Activated CD4-positive, CD25-positive, alpha-beta regulatory T cell (primary cell): ENCODE measurements around the gene LAMB3.

Experiments
- DNase-seq, 4 experiments: peaks; one replicate each; lab custom pipeline; 2025; lab: John Stamatoyannopoulos, UW

LAMB3 gene

DNA sequence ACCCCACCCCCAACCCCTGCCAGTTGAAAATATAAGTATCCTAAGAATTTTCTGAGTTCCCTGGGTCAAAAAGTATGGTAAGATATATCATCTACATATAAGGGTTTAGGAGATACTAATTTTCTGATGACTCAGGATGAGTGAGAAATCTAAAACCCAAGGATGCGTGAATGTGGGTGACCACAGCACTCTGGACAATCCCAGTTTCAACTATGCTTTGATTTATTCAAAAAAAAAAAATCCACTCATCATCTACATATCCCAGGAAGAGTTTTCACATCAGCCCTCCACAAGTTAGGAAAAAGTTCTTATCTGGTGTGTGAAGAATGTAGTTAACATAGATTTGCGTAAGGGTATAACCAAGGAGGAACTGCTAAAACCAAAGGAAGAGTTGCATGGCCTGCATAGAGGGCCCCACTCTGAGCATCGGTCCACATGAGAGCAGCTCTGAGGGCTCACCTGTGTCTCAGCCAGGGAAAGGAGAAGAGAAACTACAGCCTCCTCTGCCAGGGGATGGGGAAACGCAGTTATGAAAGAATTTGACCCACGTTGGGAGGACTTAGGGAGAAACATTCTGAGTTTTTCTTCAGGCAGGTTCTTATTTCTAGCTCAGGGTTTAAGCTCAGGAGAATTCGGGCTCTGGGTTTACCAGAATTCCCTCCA, 18.8 kb downstream of the LAMB3 start:
- DNase-seq, result no peak

DNA sequence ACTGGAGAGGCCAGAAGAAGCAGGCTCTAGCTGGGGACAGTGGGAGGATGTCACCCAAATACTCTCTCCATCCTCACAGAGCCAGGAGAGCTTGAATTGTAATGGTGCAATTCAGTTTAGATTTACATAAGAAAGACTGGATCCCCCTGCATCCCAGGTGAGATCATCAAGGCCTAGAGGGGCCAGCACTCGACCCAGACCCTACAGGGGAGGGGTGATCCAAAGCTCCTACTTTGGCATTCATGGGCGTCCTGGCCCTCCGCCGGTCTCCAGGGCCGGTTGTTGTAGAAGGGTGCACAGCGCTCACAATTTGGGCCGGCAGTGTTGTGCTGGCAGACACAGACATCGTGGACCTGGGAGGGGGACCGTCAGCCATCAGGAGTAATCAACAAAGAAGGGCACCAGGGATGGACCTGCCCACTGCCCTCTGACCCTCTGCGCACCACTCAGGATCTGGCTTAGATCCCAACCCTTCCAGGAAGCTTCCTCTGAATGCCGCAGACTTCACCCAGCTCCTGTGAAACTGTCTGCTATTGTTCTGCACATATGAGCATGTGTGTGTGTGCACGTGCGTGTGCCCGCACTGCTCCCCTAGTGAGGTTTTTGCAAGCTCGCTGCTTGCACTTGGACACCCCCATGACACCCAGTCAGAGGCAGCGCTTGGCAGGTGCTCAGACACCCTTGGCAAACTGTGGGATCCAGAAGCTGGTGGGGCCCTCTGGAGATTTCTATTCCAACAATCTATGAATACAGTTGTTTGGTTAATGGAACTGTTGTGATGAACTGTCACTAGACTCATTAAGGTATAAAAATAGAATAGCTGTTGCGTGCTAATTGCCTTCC, 21.6 kb downstream of the LAMB3 start:
- no peak for DNase-seq

DNA sequence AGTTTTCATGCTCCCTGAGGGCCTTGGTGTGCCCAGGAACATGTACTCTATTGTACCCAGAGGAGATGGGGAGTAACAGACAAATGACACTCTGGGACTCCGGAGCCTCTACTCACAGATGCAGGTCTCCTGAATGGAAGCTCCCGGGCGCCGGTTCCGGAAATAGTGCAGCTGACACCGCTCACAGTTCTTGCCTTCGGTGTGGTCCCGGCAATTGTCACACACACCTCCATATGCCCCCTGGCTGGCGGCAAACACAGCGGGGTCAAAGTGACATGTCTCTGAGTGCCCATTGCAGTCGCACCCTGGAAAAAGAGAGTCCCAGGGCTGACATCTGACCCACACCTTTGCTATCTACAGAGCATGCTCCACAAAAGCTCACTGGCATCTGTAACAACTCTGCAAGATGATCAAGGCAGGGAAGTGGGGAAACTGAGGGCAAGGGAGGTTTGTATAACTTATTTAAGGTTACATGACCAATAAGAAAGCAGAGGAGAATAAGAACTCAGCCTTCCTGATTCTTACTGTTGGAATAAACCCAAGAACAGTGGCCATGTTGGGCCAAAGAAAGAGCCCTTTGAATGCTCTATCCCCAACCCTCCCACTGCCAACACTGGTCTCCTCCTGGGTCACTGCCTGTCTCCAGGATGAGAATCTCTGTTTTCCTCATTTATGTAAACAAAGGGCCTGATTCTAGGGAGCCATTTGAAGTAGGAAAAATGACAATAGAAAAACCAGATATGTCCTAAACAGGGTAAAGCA, 22.4 kb downstream of the LAMB3 start:
- no peak for DNase-seq

DNA sequence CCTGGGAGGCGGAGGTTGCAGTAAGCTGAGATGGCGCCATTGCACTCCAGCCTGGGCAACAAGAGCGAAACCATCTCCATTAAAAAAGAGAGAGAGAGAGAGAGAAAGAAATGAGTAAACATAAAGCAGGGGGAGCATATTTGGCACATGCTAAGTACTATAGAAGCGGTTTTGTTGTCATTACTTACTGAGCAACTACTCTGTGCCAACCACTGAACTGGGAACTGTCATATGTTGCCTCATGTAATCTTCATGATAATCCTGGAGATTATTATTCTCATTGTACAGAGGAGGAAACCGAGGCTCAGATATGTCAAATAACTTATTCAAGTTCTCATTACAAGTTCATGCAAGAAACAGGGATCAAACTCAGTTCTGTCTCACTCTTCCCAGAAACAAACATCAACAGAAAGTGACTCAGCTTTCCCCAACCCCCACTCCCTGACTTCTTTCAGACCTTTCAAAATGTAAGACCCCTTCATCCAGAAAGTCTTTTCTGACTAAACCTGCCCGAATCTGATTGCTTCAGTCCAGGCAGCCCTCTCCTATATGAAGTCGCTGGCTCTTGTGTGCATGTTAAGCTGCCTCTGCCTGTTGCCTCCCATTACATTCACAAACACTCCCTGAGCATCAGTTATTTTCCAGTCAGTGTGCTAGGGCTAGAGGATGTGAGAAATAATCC, 23.5 kb downstream of the LAMB3 start:
- no peak for DNase-seq

DNA sequence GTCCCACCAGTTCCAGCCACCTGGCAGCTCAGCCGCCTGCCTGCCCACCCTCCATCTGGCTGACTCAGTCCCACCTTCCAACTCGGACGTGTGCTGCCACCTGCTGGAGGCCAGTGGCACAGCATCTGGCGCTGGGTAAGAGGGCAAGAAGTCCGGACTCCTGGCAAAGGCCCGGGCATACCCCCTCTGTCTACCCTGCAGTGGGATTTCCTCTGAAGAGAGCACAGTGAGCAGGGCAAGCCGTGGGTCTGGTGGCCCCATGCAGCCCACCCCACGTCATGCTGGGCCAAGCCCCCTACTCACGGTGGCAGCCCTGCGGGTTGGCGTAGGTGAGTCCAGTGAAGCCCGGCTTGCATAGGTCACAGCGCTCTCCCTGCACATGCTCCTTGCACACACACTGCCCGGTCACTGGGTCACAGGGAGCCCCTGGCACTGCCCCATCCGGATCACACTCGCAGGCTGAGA, 24.5 kb downstream of the LAMB3 start:
- DNase-seq, result peak; percentile 23 to 71 (median 54)

DNA sequence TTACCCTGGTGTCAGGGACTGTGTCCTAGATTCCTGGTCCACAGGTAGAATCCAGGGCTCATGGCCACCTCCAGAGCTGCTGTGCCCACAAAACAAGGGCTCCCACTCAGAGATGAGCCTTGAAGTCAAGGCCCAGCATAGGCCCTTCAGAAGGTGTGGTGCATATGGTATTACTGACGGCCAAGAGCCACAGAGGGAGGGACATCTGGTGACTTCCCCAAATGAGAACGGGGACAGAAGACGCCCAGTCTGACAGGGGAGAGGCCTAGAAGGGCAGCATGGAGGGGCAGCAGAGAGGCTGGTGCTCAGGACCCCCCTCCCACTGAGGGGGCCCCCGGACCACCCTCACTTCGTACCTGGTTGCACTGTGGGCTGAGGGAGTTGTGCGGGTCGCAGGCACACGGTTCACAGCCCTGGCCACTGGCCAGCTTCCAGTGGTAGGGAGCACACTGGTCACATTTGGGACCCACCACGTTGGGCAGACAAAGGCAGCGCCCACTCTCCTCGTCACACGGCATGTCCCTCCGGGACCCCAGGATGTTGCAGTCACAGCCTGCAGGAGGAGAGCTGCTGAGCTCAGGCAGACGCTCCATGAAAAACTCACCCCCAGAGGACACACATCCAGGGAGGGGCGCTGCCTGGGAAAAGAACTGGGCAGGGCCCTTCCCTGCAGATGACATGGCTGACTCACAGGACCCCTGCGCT, 25.0 kb downstream of the LAMB3 start:
- DNase-seq, result no peak

DNA sequence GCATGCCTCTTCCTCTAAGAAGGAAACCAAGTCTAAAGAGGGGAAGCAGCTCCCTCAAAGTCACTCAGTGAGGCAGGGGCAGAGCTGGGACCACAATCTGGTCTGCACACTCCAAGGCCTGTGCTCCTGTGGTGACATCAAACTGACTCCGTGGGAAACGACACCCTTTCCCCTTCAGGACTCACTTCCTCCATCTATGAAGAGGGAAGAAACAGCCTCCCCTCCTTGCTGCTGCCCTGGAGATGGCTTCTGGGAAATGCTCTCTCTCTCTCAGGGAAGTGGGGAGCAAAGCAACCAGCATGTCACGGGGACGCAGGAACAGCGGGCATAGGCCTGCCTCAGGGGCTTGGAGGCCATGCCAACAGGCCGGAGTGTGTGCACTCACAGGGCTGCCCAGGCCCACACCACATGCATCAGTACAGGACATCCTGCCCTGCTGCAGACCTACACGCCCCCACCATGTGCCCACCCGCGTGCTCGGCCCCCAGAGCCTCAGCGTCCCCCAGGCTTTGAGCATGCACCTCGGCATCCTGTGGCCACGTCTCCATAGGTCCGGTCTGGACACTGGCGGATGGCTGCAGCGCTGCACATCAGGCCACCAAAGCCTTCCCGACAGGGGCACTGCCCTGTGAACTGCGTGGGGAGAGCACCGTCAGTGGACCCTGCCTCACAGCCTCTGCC, 25.7 kb downstream of the LAMB3 start:
- DNase-seq, result no peak

DNA sequence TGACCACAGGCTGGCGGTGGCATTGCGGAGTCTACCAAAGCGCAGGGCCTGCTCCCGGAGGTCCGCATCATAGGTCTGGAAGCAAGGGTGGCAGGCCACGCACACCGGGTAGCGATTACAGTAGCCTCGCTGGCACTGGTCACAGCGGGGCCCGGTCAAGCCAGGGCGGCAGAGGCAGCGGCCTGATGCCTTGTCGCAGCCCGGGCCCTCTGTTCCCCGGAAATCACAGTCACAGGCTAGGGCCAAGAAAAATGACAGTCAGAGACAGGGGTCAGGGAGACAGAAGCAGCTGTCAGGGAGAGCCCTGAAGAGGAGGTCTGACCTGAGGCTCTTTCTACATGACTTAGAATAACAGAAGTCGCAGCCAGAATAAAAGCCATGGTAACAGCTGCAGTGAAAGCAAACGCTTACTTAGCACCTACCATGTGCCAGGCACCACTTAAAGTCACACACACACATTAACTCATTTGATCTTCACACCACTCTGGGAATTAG, 26.4 kb downstream of the LAMB3 start:
- DNase-seq, result no peak

DNA sequence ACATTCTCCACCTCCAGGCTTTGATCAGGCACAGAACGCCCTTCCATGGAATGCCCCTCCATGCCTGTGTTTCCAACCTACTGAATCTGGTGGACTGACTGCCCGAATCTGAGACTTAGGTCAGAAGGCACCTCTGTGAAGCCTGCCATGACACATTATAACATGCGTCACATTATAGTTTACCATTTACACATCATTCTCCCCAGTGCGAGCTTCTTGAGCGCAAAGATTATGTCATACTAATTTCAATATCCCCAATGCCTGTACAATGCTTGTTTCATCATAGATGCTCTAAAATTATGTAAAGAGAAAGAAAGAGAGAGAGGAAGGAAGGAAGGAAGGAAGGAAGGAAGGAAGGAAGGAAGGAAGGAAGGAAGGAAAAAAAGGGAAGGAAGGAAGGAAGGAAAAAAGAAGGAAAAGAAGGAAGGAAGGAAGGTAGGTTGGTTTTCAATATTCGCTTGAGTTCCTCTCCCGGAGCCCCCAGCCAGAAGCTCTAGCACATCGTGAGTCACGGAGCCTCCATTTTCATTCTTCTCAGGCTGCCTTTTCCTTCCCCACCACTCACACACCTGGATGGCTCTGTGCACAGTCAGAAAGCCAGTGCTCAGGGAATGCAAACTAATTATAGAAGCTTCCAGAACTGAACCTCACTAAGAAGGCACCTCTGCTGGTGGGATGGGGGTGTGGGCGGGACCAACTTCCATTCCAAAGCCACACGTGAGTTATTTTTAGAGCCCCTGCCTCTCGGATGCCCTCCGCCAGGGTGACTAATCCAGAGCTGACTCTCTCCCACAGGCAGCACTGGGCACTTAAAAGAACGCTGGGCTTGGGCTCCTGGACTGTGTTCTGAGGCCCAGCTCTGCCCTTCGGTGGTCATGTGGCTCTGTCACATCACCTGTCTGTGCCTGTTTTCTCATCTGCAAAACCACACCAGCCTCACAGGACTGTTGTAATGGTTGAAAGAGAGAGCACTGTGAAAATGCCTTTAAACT, 27.4 kb downstream of the LAMB3 start:
- no peak for DNase-seq

DNA sequence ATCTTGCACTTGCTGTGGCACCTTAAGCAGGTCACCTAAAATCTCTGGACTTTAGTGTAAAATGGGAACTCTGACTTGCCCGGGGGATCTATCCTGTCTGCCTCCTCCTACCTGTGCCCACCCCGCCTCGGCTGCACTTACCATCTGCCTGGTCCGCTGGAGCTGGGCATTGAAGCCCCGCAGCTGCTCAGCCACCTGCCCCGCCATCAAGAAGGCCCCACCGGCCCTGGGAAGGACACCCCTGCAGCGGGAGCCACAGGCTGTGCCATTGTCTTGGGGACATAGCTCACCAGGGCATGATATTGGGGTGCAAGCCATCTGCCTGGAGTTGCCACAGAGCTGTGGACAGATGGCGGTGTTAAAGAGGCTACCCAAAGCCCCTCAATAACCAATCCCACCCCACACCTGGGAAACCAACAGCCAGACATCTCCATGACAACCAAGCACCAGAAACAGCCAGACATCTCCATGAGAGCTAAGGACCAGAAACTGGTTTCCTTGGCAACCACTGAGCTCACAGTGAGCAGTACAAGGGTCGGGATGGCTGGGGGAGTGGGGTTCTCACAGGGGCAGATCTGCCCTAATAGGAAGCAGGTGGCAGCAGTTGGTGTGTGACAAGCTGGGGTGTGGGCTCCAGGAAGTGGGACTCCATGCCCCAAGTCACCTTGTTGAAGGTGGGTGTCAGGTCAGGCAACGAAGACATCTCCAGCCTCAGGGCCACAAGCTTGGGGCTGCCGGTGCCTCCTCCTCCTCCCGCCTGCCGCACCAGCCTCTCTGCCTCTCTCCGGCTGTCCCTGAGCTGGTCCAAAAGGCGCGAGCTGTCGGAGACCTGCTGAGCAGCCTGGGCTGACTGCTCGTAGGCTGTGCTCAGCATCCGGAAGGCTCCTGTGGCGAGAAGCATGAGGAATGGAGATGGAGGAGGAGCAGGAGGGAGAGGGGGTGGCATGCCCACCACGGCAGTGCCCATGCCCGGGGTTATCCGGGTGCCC, 29.1 kb downstream of the LAMB3 start:
- no peak for DNase-seq

DNA sequence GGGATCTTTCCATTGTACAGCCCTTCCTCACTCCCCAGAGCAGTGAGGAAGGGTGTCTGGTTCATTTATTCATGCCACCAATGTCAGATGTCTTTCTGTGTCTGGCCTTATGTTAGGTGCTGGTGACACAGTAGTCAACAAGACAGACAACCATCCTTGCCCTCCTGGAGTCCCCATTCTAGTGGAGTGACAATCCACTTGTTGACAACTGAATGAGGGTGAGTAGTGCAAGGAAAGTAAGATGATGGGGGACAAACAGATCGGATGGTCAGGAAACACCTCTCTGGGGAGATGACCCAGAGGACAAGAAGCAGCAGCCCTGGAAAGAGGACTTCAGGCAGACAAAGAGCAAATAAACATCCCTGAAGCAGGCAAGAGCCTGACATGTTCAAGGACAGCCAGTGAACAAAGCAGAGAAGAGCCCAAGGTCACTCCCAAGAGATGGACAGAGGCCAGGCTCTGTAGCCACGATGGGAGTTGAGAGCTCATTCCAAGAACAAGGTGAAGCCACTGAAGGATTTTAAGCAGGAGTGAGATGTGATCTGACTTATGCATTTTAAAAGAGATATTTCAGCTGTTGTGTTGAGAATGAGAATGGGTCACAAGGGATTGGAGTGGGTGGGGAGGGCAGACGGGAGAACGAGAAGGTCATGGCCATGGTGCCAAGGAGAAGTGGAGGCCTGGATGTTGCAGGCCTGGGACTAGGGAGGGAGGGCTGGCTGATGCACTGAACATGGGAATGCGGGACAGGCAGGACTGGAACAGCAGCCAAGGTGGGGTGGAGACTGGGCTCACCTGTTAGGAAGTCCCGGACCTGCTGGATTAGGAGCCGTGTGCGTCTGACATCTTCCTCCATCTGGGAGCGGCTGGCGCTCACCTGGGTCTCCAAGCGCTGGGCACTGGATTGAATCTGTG, 30.2 kb downstream of the LAMB3 start:
- no peak for DNase-seq

DNA sequence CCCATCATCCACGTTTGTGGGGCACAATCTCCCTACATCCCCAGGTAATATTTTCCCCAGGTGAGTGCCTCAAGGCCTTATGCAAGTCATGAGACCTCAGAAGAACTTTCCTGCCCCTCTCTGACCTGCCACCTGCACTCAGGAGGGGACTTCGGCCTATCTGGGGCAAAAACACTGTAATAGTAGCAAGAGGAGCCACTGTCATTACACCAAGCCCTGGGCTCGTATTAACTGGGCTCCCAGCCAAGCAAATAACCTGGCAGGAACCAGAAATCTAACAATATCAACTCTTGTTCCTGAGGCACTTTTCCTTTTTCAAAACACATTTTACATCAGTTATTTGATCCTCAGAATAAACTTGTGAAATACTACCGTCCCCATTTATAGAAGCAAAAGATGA, 30.9 kb downstream of the LAMB3 start:
- DNase-seq, result no peak

DNA sequence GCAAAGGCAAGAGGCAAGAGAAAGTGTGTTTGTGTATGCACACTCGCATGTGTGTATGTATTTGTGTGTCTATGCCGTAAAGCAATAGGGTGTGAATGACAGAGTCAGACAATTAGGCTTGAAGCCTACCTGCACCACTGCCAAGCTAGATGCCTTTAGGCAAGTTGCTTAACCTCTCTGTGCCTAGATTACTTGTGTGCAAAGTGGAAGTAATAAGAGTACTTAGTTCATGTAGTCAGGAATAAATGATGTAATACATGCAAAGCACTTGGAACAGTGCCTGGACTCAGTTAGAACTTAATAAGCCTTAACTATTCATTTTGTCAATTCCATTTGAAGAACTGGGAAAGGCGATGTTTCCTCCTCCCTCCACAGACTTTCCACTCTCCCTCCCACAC, 31.7 kb downstream of the LAMB3 start:
- no peak for DNase-seq

DNA sequence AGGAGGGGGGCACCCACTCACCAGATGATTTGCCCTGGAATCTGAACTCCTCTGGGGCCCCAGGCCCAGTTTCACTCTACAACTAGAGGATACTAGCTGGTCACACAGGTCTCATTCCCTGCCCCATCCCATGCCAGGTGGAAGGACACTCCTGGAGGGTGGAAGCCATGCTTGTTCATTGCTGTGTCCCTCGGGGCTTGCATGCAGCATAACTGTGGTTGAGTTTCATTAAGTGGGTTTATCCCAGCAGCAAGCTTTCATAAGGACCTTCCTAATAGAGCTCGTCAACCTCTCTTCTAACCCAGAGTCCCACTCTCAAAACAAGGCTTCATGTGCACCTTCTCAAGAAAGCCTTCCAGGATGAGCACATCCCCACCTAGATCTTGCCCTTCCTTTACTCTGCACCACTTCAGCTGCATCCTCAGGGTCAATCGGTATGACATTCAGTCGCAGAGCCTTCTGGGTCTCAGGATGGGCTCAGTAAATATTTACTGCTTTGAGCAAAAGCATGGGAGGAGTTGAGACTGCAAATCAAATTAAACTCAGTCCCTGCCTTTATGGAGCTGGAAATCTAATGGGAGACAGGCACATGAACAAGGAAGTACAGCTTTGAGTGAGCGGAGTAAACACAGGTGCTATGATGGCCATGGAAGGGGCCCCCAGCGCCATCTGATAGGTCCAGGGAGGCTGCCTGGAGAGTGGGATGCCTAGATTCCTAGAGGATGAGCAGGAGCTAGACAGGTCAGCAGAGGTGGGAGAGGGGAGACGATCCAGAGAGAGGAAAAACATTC, 32.3 kb downstream of the LAMB3 start:
- DNase-seq, result no peak

DNA sequence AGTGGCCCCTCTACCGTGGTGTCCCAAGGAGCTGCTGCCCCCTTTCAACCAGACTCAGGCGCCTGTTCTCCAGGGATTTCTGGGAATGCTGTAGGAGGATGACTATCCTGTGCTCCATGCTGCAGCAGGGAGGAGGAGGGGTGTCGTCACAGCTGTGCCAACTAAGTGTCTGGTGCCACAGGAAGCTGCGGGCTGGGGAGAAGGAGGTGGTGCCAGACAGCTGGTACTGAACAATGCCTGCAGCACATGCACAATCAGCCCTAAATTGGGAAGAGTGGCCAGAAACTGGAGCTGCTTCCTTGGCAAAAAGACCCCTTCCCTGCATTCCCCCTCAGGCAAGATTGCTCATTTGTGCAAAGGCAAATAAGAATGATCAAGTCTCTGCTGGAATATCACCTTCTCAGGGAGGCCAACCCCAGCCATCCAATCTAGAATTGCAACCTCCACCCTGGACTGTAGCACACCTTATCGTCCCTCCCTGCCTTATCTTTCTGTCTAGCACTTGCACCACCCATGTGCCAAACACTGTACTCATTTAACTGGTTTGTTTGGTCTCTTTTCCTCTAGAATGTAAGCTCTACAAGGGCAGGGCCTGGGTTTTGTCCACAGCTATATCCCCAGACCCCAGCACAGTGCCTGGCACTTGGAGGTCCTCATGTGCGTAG, 33.3 kb downstream of the LAMB3 start:
- no peak for DNase-seq

DNA sequence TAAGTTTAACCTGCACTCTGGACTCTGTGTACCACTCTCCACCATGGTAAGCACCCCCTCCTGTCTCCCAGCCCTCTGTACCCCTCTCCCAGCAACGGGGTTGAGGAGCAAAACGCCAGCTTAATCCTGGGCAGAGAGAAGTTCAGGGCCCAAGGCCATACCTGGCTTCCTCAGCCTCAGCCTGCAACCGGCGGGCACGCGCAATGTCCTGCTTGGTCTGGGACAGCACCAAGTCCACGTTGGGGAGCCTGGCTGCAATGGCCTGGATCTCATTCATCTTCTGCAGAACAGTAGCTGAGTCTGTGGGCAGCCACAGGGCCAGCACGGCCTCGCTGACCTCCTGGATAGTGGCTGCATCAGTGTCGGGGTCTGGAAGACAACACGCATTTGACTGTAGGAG, 33.9 kb downstream of the LAMB3 start:
- no peak for DNase-seq
